Prostate gland (tissue), 2 donors: ENCODE results near the gene STAMBPL1.

Experiments used
- POLR2A ChIP-seq: fragments of 450-650 bp; IDR thresholded peaks from one replicate; pipeline ENCODE4 v1.6.1; 2016; ENCODE audit warnings: antibody characterized with exemption, mild to moderate bottlenecking
- POLR2AphosphoS5 ChIP-seq: sonication (generic); formaldehyde crosslinking; IDR thresholded peaks from one replicate; pipeline ENCODE4 v1.6.1; 2017; ENCODE audit warnings: antibody characterized with exemption
- TF ChIP-seq, protein P1 (sequence below), 4 experiments: fragments of 200-600 bp in 2 of 4; fragments of 450-650 bp in 2 of 4; sonication (generic) in 2 of 4; IDR thresholded peaks; 1 replicate in 3 of 4; 2 replicates in 1 of 4; pipeline ENCODE4 v1.5.1; 2016 to 2019; ENCODE audit warnings: antibody characterized with exemption in 4 of 4, mild to moderate bottlenecking in 2 of 4, moderate library complexity in 2 of 4

DNA sequence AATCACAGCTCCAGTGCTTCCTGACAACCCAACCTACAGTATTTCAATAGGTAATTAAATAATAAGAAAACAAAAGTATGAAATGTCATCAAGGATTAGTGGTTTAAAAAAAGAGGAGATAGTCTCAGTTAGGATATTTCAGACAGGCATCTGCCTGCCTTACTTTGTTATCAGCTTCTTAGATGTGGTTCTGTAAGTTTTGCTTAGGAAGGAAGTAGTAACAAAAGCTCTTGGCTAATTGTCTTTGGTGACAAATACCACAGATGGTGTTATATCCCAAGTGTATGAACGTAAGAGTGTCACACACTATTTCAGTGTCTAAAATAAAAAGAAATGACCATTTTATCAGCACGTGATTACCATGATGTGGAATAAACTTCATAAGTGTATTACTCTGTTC lies 82.3 kb downstream of the STAMBPL1 start:
- TF ChIP-seq, protein P1, sequence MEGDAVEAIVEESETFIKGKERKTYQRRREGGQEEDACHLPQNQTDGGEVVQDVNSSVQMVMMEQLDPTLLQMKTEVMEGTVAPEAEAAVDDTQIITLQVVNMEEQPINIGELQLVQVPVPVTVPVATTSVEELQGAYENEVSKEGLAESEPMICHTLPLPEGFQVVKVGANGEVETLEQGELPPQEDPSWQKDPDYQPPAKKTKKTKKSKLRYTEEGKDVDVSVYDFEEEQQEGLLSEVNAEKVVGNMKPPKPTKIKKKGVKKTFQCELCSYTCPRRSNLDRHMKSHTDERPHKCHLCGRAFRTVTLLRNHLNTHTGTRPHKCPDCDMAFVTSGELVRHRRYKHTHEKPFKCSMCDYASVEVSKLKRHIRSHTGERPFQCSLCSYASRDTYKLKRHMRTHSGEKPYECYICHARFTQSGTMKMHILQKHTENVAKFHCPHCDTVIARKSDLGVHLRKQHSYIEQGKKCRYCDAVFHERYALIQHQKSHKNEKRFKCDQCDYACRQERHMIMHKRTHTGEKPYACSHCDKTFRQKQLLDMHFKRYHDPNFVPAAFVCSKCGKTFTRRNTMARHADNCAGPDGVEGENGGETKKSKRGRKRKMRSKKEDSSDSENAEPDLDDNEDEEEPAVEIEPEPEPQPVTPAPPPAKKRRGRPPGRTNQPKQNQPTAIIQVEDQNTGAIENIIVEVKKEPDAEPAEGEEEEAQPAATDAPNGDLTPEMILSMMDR (IDR thresholded peaks at IDR 0.05), result no peak
- no peak for TF ChIP-seq POLR2AphosphoS5
- no peak for TF ChIP-seq POLR2A
